ENCODE measurements around the gene FBXO11.
"Not testable (repeated sequence)": the region's sequence is repeated elsewhere in the genome, so short reads cannot be mapped to it uniquely, and the experiment has no call there.

Gene FBXO11

DNA sequence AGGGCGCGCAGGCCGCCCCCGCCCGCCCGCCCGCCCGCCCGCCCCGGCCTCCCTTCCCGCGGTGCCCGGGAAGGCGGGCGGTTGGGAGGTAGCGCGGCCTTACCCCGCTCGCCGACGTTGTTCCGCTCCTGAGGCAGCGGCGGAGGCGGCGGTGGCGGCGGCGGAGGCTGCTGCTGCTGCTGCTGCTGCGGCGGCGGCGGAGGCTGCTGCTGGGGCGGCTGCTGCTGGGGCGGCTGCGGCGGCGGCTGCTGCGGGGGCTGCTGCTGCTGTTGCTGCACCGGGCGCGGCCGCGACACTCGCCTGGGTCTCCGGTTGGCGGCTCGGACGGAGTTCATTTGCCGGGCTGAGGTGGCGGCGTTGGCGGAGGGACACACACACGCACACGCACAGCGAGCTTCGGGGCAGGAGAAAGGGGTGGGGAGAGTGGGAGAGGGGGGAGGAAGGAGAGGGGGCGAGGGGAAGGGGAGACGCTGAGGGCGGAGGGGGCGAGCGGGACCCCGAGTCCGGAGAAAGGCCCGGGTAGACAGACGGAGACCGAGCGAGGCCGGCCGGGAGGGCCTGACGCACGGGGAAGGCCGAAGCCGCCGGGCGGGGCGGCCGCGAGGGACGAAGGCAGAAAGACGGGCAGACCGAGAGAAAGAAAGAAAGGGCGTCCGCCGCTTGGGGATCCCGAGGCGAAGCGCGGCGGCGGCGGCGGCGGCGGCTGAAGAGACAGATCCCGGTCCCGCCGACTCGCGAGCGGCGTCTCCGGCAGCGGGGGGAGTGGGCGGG, 727 bp downstream of the FBXO11 start:
- Mint-ChIP-seq H3K4me3 (peak overlapping the region; percentile 88), H3K4me1 (ENCODE audit: low read depth) (peaks cover 47% of the 10 kb centered on the region), H3K27me3 (no peaks in the 10 kb centered on the region), H3K36me3 (no peaks in the 10 kb centered on the region), H3K27ac (peak overlapping the region; percentile 86), H3K9me3 (ENCODE audit: low read depth) (no peaks in the 10 kb centered on the region)

DNA sequence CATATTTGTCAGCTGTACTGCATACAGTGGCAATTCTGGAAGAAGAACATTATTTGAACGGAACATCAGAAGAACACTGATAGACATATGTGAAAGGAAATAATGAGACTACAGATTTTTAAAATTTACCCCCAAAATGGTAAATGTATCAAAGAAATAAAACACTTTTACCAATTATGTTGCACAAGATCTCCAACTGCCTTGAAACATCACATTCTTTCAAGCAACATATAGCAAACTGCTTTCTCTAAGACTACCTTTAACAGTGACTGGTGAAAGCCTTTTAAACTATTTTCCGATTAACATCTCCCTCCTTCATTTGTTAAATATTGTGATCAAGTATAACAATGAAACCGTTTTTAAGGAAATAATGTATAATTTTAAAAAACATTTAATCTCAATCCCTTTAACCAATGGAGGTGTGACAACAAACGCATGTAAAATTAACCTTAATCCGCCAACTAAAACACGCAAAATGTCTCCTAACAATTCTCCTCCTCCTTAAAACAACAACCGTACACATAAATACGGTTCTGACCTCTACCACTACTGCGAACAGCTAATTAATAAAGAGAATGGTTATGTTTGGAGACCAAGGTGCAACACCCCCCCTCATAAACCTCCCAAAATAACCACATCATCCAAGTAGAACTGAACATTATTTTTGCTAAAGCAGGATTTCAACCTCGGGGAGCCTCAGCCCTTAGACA, 2.4 kb downstream of the FBXO11 start:
- Mint-ChIP-seq H3K27me3 (no peaks in the 10 kb centered on the region), H3K9me3 (ENCODE audit: low read depth) (no peaks in the 10 kb centered on the region), H3K4me1 (ENCODE audit: low read depth) (peaks cover 60% of the 10 kb centered on the region), H3K27ac (peak overlapping the region; percentile 97), H3K4me3 (peak overlapping the region; percentile 99), H3K36me3 (no peaks in the 10 kb centered on the region)

DNA sequence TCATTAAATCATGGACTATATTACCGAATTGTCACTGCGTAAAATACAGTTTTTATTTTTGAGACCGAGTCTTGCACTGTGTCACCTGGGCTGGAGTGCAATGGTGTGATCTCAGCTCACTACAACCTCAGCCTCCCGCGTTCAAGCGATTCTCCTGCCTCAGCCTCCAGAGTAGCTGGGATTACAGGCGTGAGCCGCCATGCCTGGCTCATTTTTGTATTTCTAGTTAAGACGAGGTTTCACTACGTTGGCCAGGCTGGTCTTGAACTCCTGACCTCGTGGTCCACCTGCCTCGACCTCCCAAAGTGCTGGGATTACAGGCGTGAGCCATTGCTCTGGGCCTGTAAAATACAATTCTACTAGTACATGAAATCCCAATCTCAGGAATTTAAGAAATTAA, 4.4 kb downstream of the FBXO11 start:
- H3K27me3 Mint-ChIP-seq; H3K36me3 Mint-ChIP-seq; H3K9me3 Mint-ChIP-seq (ENCODE audit: low read depth): not testable (repeated sequence)
- H3K27ac Mint-ChIP-seq = peak overlapping the region; percentile 50
- H3K4me1 Mint-ChIP-seq (ENCODE audit: low read depth) = peaks cover 68% of the 10 kb centered on the region
- H3K4me3 Mint-ChIP-seq = peak overlapping the region; percentile 99

DNA sequence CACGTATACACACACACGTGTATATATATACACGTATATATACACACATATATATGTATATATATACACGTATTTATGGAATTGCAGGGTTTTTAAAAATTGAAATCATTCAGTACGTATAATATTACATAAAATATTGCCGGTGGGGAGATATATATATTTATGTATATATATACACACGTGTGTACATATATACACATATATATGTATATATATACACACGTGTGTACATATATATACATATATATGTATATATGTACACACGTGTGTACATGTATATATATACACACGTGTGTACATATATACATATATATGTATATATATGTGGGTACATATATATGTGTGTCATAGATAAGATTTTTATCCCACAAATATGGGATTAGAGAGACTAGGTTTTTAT, 5.4 kb downstream of the FBXO11 start:
- Mint-ChIP-seq H3K4me1 (ENCODE audit: low read depth) (peaks cover 74% of the 10 kb centered on the region), H3K36me3 (peaks cover 3% of the 10 kb centered on the region), H3K27ac (no peak overlapping the region), H3K27me3 (no peaks in the 10 kb centered on the region), H3K4me3 (no peak overlapping the region), H3K9me3 (ENCODE audit: low read depth) (no peaks in the 10 kb centered on the region)

DNA sequence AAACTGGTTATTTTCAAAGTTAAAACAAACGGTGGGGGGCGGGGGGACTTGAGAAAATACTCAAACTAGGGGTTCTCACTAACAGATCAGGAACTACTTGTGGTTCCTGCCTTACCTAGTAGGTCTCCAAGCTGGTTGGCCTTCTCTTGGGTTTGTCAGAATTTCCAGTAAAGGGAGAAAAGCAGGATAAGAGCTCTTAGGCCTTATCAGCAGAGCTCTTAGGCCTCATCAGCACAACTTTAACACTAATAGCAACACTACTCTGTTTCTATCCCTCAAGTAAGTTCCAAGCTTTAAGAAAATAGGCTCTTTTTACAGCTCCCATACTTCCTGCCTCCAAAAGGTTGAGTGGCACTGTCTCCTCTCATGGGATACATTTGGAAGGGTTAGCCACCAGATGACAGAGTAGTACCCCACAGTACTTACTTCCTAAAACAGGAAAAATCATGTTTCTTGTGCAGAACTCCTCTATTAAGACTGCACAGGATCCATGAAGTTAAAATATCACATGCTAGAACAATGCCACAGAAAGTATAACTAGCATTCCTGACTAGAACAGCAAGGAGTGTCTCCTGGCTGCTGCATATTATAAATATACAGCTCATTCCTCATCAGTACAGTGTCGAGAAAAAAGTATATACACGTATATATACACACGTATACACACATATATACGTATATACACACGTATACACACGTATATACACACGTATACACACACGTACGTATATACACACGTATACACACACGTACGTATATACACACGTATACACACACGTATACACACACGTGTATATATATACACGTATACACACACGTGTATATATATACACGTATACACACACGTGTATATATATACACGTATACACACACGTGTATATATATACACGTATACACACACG, 6.1 kb downstream of the FBXO11 start:
- Mint-ChIP-seq H3K4me1 (ENCODE audit: low read depth) (peaks cover 78% of the 10 kb centered on the region), H3K27ac (peak overlapping the region; percentile 41), H3K9me3 (ENCODE audit: low read depth) (no peaks in the 10 kb centered on the region), H3K36me3 (peaks cover 3% of the 10 kb centered on the region), H3K27me3 (no peaks in the 10 kb centered on the region), H3K4me3 (peak overlapping the region; percentile 4)

DNA sequence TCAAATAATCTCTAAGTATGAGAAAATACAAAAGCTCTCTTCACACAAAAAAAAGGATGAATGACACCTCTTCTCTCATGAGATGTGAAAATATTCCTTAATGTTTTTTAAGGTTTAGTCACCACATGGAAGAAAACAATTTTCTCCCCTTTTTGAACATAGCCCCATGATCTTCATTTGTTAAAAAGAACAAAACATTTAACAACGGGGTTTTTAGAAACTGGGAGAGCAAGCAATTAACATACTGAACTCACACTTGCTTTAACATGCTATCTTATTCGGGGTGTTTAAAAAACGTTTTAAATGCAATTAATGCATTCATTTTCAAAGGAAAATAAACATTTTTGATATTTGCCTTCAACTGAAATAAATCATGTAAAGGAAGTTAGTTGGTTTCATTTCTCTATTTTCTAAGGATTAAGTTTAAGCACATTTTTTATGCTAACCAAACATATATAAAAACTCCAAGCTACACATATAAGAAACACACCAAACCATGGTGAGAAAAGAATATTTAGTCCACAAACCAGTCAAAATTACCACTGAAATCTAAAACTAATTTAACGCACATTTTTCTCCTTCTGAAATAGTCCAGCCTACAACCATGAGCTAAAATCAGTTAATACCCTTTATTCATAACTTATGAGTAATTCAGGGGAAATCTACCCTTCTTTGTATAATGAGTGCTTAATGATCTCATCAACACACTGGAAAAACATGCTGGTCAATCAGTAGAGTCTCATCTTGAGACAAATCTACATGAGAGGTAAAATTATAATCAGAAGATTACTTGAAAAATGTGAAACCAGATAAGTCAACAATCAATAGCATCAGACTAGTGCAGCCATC, 8.2 kb downstream of the FBXO11 start:
- Mint-ChIP-seq H3K27me3 (no peaks in the 10 kb centered on the region), H3K36me3 (peaks cover 3% of the 10 kb centered on the region), H3K27ac (peak overlapping the region; percentile 84), H3K4me3 (peak overlapping the region; percentile 65), H3K9me3 (ENCODE audit: low read depth) (no peaks in the 10 kb centered on the region), H3K4me1 (ENCODE audit: low read depth) (peaks cover 85% of the 10 kb centered on the region)

DNA sequence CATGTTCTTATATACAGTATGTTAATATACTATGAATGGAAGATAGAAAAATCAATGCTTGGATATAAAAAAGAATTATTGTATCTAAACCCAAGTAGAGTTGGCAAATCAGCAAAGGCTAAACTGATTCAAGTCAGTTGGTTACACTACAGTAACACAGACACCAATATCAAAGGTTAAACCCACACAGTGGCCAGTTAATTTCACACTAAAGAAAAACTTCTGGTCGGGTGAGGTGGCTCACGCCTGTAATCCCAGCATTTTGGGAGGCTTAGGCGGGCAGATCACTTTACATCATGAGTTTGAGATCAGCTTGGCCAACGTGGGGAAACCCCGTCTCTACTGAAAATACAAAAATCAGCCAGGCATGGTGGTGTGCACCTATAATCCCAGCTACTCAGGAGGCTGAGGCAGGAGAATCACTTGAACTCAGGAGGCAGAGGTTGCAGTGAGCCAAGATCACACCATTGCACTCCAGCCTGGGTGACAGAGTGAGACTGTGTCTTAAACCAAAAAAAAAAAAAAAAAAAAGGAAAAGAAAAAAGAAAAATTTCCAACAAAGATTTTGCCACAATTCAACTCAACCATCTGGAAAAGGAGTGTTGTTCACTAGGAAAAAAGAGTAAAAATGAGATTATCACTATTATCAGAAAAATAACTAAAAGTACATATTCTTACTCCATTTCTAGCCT, 9.0 kb downstream of the FBXO11 start:
- not testable (repeated sequence) for H3K36me3 Mint-ChIP-seq; H3K9me3 Mint-ChIP-seq (ENCODE audit: low read depth); H3K27me3 Mint-ChIP-seq
- H3K27ac Mint-ChIP-seq = peak overlapping the region; percentile 84
- H3K4me3 Mint-ChIP-seq = peak overlapping the region; percentile 65
- H3K4me1 Mint-ChIP-seq (ENCODE audit: low read depth) = peaks cover 81% of the 10 kb centered on the region

DNA sequence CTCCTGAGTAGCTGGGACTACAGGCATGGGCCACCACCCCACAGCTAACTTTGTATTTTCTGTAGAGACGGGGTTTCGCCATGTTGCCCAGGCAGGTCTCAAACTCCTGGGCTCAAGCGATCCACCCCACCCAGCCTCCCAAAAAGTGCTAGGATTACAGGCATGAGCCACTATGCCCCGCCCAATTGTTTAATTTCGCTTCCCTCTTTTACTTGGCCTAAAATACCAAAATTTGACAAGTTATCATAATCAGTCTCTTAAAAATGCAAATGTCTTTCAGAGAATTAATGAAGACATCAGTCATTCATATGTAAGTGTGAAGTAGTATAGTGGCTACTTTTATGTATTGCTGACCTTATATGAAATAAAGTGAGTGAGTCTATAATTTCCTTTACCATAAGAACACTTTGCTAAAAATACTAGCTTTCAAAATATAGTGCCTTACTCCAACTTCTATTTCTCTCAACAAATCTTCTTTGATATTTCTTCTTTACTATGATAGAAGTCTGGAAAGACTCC, 9.8 kb downstream of the FBXO11 start:
- peak overlapping the region; percentile 37 for H3K4me3 Mint-ChIP-seq
- peak overlapping the region; percentile 84 for H3K27ac Mint-ChIP-seq

DNA sequence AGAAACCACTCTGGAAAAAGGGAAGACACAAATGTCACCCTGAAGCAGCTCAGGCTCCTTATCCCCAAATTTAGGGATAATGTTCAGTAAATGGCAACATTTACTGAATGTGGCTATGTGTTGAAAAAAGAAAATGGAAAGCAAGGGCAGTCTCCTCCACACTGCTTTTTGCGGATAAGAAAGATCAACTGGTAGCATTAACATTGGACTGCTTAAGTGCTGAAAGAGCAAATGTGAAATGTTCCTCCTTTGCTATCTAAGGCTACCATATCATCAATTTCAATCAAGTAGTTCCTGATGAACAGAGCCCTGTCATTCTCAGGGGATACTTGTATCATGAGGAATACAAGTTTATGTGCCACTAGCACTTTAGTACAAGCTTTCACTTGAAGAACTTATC, 12.5 kb downstream of the FBXO11 start:
- Mint-ChIP-seq H3K27ac (peak overlapping the region; percentile 17), H3K4me3 (peak overlapping the region; percentile 51), H3K9me3 (ENCODE audit: low read depth) (no peaks in the 10 kb centered on the region), H3K4me1 (ENCODE audit: low read depth) (peaks cover 85% of the 10 kb centered on the region), H3K36me3 (peaks cover 9% of the 10 kb centered on the region), H3K27me3 (no peaks in the 10 kb centered on the region)

More for the DNA sequence above, 9.8 kb downstream of the FBXO11 start:
- no peaks in the 10 kb centered on the region for H3K9me3 Mint-ChIP-seq (ENCODE audit: low read depth)
- peaks cover 81% of the 10 kb centered on the region for H3K4me1 Mint-ChIP-seq (ENCODE audit: low read depth)
- peaks cover 9% of the 10 kb centered on the region for H3K36me3 Mint-ChIP-seq
- H3K27me3 Mint-ChIP-seq = no peaks in the 10 kb centered on the region

DNA sequence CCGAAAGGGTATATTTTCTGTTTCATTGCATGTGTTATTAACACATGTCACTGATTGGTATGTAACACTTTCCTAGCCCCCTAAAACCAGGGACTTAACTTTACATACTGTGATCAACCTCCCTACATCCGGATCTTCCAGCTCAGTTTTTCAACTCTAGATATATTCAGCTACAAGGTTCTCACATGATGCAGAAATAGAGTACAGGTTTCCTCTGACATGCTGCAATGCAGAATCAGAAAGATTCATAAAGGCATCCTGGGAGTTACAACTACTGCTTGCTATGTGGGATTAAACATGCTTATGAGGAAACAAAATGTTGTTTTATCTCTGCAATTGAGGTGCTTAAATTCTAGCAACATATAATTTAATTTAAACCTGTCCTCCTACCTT, 14.0 kb downstream of the FBXO11 start:
- Mint-ChIP-seq H3K27me3 (no peaks in the 10 kb centered on the region), H3K27ac (peak overlapping the region; percentile 65), H3K4me3 (no peak overlapping the region), H3K9me3 (ENCODE audit: low read depth) (no peaks in the 10 kb centered on the region), H3K4me1 (ENCODE audit: low read depth) (peaks cover 83% of the 10 kb centered on the region), H3K36me3 (peaks cover 11% of the 10 kb centered on the region)

DNA sequence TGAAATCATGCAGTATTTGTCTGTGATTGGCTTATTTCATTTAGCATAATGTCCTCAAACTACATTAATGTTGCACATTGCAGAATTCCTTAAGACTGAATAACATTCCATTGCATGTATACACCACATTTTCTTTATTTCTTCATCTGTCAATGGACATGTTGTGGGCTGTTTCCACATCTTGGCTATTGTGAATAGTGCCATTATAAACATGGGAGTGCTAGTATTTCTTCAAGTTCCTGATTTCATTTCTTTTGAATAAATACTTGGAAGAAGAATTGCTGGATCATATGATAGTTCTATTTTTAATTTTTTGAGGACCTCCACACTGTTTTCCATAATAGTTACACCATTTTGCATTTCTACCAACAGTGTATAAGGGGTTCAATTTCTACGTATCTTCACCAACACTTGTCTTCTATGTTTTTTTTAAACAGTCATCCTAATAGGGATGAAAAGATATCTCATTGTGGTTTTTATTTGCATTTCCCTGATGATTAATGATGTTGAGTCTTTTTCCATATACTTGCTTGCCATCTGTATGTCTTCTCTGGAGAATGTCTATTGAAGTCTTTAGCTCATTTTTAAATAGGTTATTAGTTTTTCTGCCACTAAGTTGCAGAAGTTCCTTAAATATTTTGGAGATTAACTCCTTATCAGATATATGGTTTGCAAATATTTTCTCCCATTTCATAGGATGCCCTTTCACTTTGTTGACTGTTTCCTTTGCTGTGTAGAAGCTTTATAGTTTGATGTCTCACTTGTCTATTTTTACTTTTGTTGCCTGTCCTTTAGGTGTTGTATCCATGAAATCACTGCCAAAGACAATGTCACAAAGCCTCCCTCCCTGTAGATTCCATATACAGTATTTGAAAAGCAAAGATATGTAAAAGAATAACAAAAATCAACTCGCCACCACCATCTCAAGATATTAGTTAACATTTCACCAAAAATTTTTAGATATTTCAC, 14.6 kb downstream of the FBXO11 start:
- peaks cover 83% of the 10 kb centered on the region for H3K4me1 Mint-ChIP-seq (ENCODE audit: low read depth)
- H3K27ac Mint-ChIP-seq = peak overlapping the region; percentile 65
- H3K9me3 Mint-ChIP-seq (ENCODE audit: low read depth) = no peaks in the 10 kb centered on the region
- H3K4me3 Mint-ChIP-seq = peak overlapping the region; percentile 18
- H3K27me3 Mint-ChIP-seq = no peaks in the 10 kb centered on the region
- peaks cover 8% of the 10 kb centered on the region for H3K36me3 Mint-ChIP-seq

DNA sequence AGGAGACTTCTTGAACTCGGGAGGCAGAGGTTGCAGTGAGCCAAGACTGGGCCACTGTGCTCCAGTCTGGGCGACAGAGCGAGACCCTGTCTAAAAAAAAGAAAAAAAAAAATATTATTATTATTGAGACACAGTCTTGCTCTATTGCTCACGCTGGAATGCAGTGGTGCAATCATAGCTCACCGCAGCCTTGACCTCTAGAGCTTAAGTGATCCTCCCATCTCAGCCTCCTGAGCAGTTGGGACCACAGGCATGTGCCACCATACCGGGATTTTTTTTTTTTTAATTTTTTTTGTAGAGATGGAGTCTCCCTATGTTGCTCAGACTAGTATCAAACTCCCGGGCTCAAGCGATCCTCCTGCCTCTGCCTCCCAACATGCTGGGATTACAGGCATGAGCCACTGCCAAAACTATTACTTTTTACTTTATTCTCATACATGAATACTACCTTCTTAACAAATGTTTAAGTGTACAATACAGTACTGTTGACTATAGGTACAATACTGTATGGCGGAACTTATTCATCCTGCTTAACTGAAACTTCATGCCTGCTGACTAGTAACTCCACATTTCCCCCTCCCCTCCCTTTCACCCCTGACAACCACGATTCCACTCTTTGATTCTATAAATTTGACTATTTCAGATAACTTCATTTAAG, 15.5 kb downstream of the FBXO11 start:
- Mint-ChIP-seq H3K9me3 (ENCODE audit: low read depth) (no peaks in the 10 kb centered on the region), H3K4me1 (ENCODE audit: low read depth) (peaks cover 78% of the 10 kb centered on the region), H3K36me3 (peaks cover 8% of the 10 kb centered on the region), H3K4me3 (peak overlapping the region; percentile 18), H3K27me3 (no peaks in the 10 kb centered on the region), H3K27ac (peak overlapping the region; percentile 65)
